Testis (tissue), 3 donors: ENCODE measurements around the gene TTBK1. TPM values are rescaled to one million over a fixed set of nuclear protein-coding genes. Genes with fewer than 3 reads are reported as not detected.
"Not testable (repeated sequence)": the region's sequence is repeated elsewhere in the genome, so short reads cannot be mapped to it uniquely, and the experiment has no call there.

Experiments used
- DNase-seq: peaks from one replicate; pipeline ENCODE4 v3.0.0-alpha.2; 2019
- H3K27ac ChIP-seq, 2 donors: fragments of 200-600 bp; sonication (generic); one replicate each; pipeline ENCODE4 v1.5.1; 2019
- H3K27me3 ChIP-seq: fragments of 200-600 bp; sonication (generic); one replicate; pipeline ENCODE4 v1.5.1; 2019
- H3K36me3 ChIP-seq: fragments of 200-600 bp; sonication (generic); one replicate; pipeline ENCODE4 v1.5.1; 2017; ENCODE audit warnings: low read depth; ENCODE audit errors: missing control alignments
- H3K4me1 ChIP-seq: fragments of 200-600 bp; sonication (generic); one replicate; pipeline ENCODE4 v1.5.1; 2019
- H3K4me3 ChIP-seq, 2 donors: fragments of 200-600 bp; sonication (generic); one replicate each; pipeline ENCODE4 v1.5.1; 2017 to 2019
- H3K9me3 ChIP-seq: fragments of 200-600 bp; sonication (generic); one replicate; pipeline ENCODE4 v1.5.1; 2017
- POLR2A ChIP-seq: fragments of 450-650 bp; IDR thresholded peaks from one replicate; pipeline ENCODE4 v1.6.1; 2017; ENCODE audit warnings: antibody characterized with exemption, mild to moderate bottlenecking, moderate library complexity
- WGBS, 2 donors: methylation state at CpG; one replicate each; pipeline ENCODE4 v1.1.5; 2018; 5-methylcytosine and 5-hydroxymethylcytosine counted together
- intact Hi-C: fragments of 100-400 bp; cut with DNase I; formaldehyde crosslinking; loops from one replicate; pipeline ENCODE4 v1.15.1; 2023; ENCODE audit warnings: low total_unique reads
- polyA plus RNA-seq: library from polyadenylated mRNA; stranded (reverse); fragments of 350-450 nt; fragmentation: Illumina TruSeq; extraction: RNeasy Lipid Tissue Mini Kit (QIAGEN cat#74804); gene quantifications from one replicate; pipeline ENCODE4 v1.2.3, GENCODE V29; 2014; ENCODE audit warnings: low read depth, low replicate concordance; ENCODE audit not compliant: insufficient read depth
- total RNA-seq, 2 donors: library from RNA; depleted of rRNA; stranded (reverse); fragments of >200 nt; gene quantifications; one replicate each; pipeline ENCODE4 v1.2.3, GENCODE V29; 2016
- TF ChIP-seq, protein P1 (sequence below), 3 experiments: fragments of 450-650 bp in 2 of 3; fragments of 200-600 bp in 1 of 3; sonication (generic) in 1 of 3; IDR thresholded peaks; one replicate each; pipeline ENCODE4 v1.5.1; 2016 to 2019; ENCODE audit warnings: antibody characterized with exemption in 3 of 3, mild to moderate bottlenecking in 2 of 3, moderate library complexity in 1 of 3

Gene TTBK1
- total and polyA plus RNA-seq, 3 donors from 2014 or later: 2.2 to 2.6 (median 2.3) TPM

DNA sequence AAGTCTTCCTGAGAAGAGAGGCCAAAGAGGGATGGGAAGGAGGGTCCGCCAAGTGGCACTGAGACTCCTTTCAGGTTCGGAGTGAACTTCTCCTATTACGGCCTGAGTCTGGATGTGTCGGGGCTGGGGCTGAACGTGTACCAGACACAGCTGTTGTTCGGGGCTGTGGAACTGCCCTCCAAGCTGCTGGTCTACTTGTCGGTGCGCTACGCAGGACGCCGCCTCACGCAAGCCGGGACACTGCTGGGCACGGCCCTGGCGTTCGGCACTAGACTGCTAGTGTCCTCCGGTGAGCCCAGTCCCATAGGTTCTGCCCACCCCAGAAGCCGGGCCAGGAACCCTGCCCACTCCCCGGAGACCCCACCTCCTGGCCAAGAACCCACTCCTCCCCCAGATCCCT lies 58.8 kb downstream of the TTBK1 start:
- H3K27me3 ChIP-seq: no peaks in the 10 kb centered on the region
- 81 to 89% methylated on average over 3 to 19 of the region's 19 CpGs for WGBS, 2 donors
- intact Hi-C loops: no loop called here

DNA sequence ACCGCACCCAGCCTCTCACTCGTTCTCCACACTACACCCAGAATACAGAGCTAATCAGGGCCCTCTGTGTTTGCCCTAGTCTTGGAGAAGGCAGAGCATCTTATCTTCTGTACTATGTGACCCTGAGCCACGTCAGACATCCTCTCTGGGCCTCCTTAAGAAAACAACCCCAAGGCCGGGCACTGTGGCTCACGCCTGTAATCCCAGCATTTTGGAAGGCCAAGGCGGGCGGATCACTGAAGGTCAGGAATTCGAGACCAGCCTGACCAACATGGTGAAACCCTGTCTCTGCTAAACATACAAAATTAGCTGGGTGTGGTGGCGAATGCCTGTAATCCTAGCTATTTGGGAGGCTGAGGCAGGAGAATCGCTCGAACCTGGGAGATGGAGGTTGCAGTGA lies 59.7 kb downstream of the TTBK1 start:
- H3K4me1 ChIP-seq, H3K27ac ChIP-seq, H3K36me3 ChIP-seq, intact Hi-C loops, DNase-seq, H3K9me3 ChIP-seq, H3K27me3 ChIP-seq, H3K4me3 ChIP-seq: not testable (repeated sequence)
- 63 to 72% methylated on average over 11 of the region's 11 CpGs for WGBS, 2 donors

More for the DNA sequence above, 58.8 kb downstream of the TTBK1 start:
- TF ChIP-seq, protein P1, sequence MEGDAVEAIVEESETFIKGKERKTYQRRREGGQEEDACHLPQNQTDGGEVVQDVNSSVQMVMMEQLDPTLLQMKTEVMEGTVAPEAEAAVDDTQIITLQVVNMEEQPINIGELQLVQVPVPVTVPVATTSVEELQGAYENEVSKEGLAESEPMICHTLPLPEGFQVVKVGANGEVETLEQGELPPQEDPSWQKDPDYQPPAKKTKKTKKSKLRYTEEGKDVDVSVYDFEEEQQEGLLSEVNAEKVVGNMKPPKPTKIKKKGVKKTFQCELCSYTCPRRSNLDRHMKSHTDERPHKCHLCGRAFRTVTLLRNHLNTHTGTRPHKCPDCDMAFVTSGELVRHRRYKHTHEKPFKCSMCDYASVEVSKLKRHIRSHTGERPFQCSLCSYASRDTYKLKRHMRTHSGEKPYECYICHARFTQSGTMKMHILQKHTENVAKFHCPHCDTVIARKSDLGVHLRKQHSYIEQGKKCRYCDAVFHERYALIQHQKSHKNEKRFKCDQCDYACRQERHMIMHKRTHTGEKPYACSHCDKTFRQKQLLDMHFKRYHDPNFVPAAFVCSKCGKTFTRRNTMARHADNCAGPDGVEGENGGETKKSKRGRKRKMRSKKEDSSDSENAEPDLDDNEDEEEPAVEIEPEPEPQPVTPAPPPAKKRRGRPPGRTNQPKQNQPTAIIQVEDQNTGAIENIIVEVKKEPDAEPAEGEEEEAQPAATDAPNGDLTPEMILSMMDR (IDR thresholded peaks at IDR 0.05): no peak
- no peak for TF ChIP-seq POLR2A
- H3K27ac ChIP-seq: no peak overlapping the region
- no peaks in the 10 kb centered on the region for H3K4me1 ChIP-seq
- DNase-seq: no peak
- H3K36me3 ChIP-seq: no peaks in the 10 kb centered on the region
- H3K9me3 ChIP-seq: no peaks in the 10 kb centered on the region
- no peak overlapping the region for H3K4me3 ChIP-seq

DNA sequence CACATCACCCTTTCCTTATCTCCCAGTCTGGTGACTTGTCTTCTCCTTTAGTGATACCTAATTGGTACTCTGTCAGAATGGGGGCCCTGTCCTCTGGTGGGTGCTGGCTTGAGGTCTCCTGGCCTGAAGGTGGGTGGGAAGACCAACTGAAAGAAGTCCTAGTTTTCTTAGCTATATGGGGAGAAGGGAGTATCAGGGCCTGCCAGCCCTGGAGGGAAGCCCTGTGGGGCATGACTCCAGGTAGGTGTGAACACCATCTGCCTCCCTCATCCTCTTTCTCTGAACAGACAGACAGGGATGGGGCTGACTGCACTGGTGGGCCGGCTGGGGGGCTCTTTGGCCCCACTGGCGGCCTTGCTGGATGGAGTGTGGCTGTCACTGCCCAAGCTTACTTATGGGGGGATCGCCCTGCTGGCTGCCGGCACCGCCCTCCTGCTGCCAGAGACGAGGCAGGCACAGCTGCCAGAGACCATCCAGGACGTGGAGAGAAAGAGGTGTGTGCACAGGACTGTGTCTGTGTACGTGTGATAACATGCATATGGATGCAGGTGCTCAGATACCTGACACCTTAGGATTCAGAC lies 60.6 kb downstream of the TTBK1 start:
- TF ChIP-seq, protein P1 (IDR thresholded peaks at IDR 0.05): no peak
- no peak for TF ChIP-seq POLR2A
- DNase-seq: no peak
- intact Hi-C loops: no loop called here
- Histone ChIP-seq H3K27me3 (no peaks in the 10 kb centered on the region), H3K36me3 (no peaks in the 10 kb centered on the region), H3K27ac (no peak overlapping the region), H3K4me3 (no peak overlapping the region), H3K4me1 (peaks cover 12% of the 10 kb centered on the region), H3K9me3 (no peaks in the 10 kb centered on the region)
- 76 to 87% methylated on average over 2 to 8 of the region's 8 CpGs for WGBS, 2 donors

DNA sequence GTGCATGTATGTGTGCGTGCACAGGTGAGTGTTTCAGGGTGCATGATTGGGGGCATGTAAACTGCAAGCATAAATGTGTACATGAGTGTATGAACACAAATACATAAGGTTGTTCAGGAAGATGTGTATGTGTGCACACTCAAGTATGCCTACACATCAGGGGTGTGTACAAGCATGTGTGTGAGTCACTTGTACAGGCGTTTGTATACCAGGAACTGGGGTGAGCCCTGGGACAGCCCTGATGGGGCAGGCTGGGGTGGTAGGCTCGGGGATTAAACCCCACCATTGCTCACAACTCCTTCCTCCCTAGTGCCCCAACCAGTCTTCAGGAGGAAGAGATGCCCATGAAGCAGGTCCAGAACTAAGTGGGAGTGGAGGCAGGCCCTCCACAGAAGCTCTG lies 61.1 kb downstream of the TTBK1 start:
- Histone ChIP-seq H3K36me3 (no peaks in the 10 kb centered on the region), H3K4me3 (no peak overlapping the region), H3K27me3 (no peaks in the 10 kb centered on the region), H3K9me3 (no peaks in the 10 kb centered on the region), H3K27ac (no peak overlapping the region), H3K4me1 (peaks cover 13% of the 10 kb centered on the region)
- TF ChIP-seq POLR2A: no peak
- TF ChIP-seq, protein P1 (IDR thresholded peaks at IDR 0.05): no peak
- 72 to 93% methylated on average over 3 of the region's 3 CpGs for WGBS, 2 donors
- intact Hi-C loops: no loop called here
- DNase-seq: no peak

DNA sequence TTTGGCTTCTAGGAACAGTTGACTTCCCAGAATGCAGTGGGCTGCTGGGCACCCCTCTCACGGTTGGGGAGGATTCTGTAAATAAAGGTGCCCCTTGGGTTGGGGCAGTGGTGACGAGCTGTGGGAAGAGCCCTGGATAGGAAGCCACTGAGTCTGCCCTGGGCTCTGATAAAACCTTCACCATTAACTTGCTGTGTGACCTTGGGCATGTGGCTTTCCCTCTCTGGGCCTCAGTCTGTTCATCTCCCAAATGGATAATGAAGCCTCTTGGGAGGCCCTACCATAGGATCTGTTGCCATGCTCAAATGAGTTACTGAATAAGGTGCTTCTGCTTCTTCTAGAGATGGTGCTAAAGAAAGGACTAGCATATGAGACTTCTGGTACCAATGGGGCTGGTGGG lies 61.6 kb downstream of the TTBK1 start:
- no peak overlapping the region for H3K4me3 ChIP-seq
- H3K27ac ChIP-seq: no peak overlapping the region
- WGBS, 2 donors: 86 to 92% methylated on average over 2 of the region's 2 CpGs
- DNase-seq: no peak
- no peak for TF ChIP-seq POLR2A
- TF ChIP-seq, protein P1 (IDR thresholded peaks at IDR 0.05): no peak
- H3K9me3 ChIP-seq: no peaks in the 10 kb centered on the region
- H3K27me3 ChIP-seq: no peaks in the 10 kb centered on the region
- H3K4me1 ChIP-seq: peaks cover 13% of the 10 kb centered on the region
- no peaks in the 10 kb centered on the region for H3K36me3 ChIP-seq
- intact Hi-C loops: no loop called here
